IMR-90 (cell line): ENCODE results near the gene CACNA2D4.

Experiments used
- CEBPB ChIP-seq: IDR thresholded peaks from 2 replicates; pipeline ENCODE4 v1.6.1; 2012; ENCODE audit warnings: low read depth, low read length, improper control_type of control experiment
- CHD1 ChIP-seq: IDR thresholded peaks from 2 replicates; pipeline ENCODE4 v1.6.1; 2012; ENCODE audit warnings: low read depth, low read length, improper control_type of control experiment
- CTCF ChIP-seq: conservative IDR thresholded peaks from 2 replicates; pipeline ENCODE4 v1.5.1; 2012; ENCODE audit warnings: mild to moderate bottlenecking, low read depth, low read length, improper control_type of control experiment
- ELK1 ChIP-seq: fragments of 150-350 bp; IDR thresholded peaks from 2 replicates; pipeline ENCODE4 v1.6.1; 2016; ENCODE audit warnings: low read depth, mild to moderate bottlenecking, low read length, moderate library complexity, borderline replicate concordance
- FOS ChIP-seq: fragments of 150-350 bp; IDR thresholded peaks from 2 replicates; pipeline ENCODE4 v1.6.1; 2016; ENCODE audit warnings: low read depth, low read length
- MAFK ChIP-seq: IDR thresholded peaks from 2 replicates; pipeline ENCODE4 v1.6.1; 2012; ENCODE audit warnings: low read depth, low read length, improper control_type of control experiment
- MAZ ChIP-seq: IDR thresholded peaks from 2 replicates; pipeline ENCODE4 v1.6.1; 2012; ENCODE audit warnings: low read depth, mild to moderate bottlenecking, low read length, improper control_type of control experiment, moderate library complexity, borderline replicate concordance
- NFE2L2 ChIP-seq: fragments of 150-350 bp; IDR thresholded peaks from 2 replicates; pipeline ENCODE4 v1.6.1; 2016; ENCODE audit warnings: low read depth, mild to moderate bottlenecking, low read length
- POLR2A ChIP-seq: IDR thresholded peaks from 2 replicates; pipeline ENCODE4 v1.6.1; 2012; ENCODE audit warnings: mild to moderate bottlenecking, low read depth, low read length
- RCOR1 ChIP-seq: IDR thresholded peaks from 2 replicates; pipeline ENCODE4 v1.6.1; 2012; ENCODE audit warnings: mild to moderate bottlenecking, low read length, improper control_type of control experiment; ENCODE audit not compliant: insufficient replicate concordance
- TF ChIP-seq, protein P1 (sequence below): fragments of 150-350 bp; IDR thresholded peaks from 2 replicates; pipeline ENCODE4 v1.6.1; 2017; ENCODE audit warnings: mild to moderate bottlenecking, antibody characterized with exemption, low read length, low read depth

DNA sequence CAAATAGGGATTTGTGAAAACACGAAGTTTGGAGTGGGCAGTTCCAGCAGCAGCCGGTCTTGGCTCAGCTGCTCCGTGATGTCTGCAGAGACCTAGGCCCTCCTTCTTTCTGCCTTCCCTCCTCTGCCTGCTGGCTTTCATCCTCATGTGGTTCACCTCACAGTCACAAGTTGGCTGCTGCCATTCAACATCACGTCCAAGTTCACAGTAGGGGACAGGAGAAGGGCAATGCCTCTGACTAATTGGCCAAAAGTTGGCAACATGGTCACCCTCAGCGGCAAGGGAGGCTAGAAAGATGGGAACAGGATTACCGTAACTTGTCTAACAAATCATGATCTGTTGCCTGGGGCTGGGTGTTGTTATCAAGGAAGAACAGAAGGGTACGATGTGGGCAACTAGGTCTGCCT is 7.8 kb upstream of the CACNA2D4 start:
- TF ChIP-seq CTCF: no peak
- TF ChIP-seq FOS: no peak
- TF ChIP-seq POLR2A: no peak
- no peak for TF ChIP-seq CHD1
- TF ChIP-seq ELK1: no peak
- TF ChIP-seq, protein P1, sequence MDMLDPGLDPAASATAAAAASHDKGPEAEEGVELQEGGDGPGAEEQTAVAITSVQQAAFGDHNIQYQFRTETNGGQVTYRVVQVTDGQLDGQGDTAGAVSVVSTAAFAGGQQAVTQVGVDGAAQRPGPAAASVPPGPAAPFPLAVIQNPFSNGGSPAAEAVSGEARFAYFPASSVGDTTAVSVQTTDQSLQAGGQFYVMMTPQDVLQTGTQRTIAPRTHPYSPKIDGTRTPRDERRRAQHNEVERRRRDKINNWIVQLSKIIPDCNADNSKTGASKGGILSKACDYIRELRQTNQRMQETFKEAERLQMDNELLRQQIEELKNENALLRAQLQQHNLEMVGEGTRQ: no peak
- no peak for TF ChIP-seq MAFK
- no peak for TF ChIP-seq NFE2L2
- no peak for TF ChIP-seq CEBPB
- TF ChIP-seq RCOR1: no peak
- no peak for TF ChIP-seq MAZ
